ENCODE results near the gene GP1BA. TPM values are rescaled to one million over a fixed set of nuclear protein-coding genes. Genes with fewer than 3 reads are reported as not detected.

Gene GP1BA
- total RNA-seq, 1 experiment from 2014 or later, result not detected

DNA sequence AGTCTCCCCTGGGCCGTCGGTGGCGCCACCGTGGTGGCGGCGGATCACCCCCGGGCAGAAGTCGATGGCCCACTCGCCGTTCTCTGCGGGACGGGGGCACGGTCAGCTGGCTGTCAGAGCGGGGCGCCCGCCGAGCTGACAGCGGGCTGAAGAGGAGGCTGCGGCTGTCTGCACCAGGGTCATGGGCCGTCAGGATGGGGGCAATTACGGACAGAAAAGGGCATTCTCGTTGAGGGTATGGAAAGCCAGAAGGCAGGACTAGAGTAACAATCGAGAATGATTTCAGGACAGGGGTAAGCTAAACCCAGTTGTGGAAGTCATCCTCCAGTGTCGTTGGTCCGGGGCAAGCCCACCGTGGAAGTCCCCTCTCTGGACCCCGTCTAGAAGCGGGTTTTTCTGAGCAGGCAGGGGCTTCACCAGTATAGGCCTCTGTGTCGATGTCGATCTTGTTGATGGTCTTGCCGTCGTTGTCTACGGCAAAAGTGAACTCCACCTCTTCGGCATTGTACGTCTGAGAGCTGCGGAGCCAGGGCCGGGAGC, 30.9 kb upstream of the GP1BA start:
- no peak overlapping the region for H3K4me3 Mint-ChIP-seq (ENCODE audit: unreplicated experiment)
- ChIA-PET CTCF (interaction anchor here (0.6 to 4.2 kb wide), 9 partner anchors 12 to 191 kb away, joined by 3 to 38 read pairs (median 3); partner anchors contain the start of gene ARRB2), POLR2A (interaction anchor here (1.0 to 4.5 kb wide), 3 partner anchors 10 to 169 kb away, joined by 4 to 25 read pairs (median 4); partner anchors contain the start of gene GLTPD2)
- peaks cover 17% of the 10 kb centered on the region for H3K4me1 Mint-ChIP-seq (ENCODE audit: insufficient read depth, unreplicated experiment)
- no peaks in the 10 kb centered on the region for H3K9me3 Mint-ChIP-seq (ENCODE audit: unreplicated experiment)
- H3K27ac Mint-ChIP-seq (ENCODE audit: low read depth, unreplicated experiment), result no peak overlapping the region
- H3K36me3 Mint-ChIP-seq (ENCODE audit: insufficient read depth, unreplicated experiment), result peaks cover 61% of the 10 kb centered on the region
- DNase-seq (ENCODE audit: unreplicated experiment), result no peak
- H3K27me3 Mint-ChIP-seq (ENCODE audit: insufficient read depth, unreplicated experiment), result no peaks in the 10 kb centered on the region
- TF ChIP-seq CTCF (IDR thresholded peaks at IDR 0.05; ENCODE audit: unreplicated experiment), result no peak
- intact Hi-C loops (cut with micrococcal nuclease), result loop anchor here (5.0 to 10.0 kb wide), 2 partner anchors 334 to 1534 kb away; partner anchors contain the start of gene AIPL1
- BruUV-seq (replicated peaks), result no TSS peak

- ChIA-PET POLR2A (interaction anchor here (1.0 to 4.5 kb wide), 3 partner anchors 10 to 170 kb away, joined by 4 to 25 read pairs (median 4); partner anchors contain the start of gene GLTPD2), CTCF (interaction anchor here (0.6 to 4.2 kb wide), 13 partner anchors 12 to 192 kb away, joined by 3 to 38 read pairs (median 3); partner anchors contain the start of genes ARRB2 and MED11)
- intact Hi-C loops (cut with micrococcal nuclease), result loop anchor here (5.0 to 10.0 kb wide), 2 partner anchors 334 to 1533 kb away; partner anchors contain the start of gene AIPL1
- Mint-ChIP-seq H3K36me3 (ENCODE audit: insufficient read depth, unreplicated experiment) (peaks cover 54% of the 10 kb centered on the region), H3K4me1 (ENCODE audit: insufficient read depth, unreplicated experiment) (peaks cover 17% of the 10 kb centered on the region), H3K4me3 (ENCODE audit: unreplicated experiment) (no peak overlapping the region), H3K27ac (ENCODE audit: low read depth, unreplicated experiment) (no peak overlapping the region), H3K27me3 (ENCODE audit: insufficient read depth, unreplicated experiment) (no peaks in the 10 kb centered on the region), H3K9me3 (ENCODE audit: unreplicated experiment) (no peaks in the 10 kb centered on the region)
- TF ChIP-seq CTCF (IDR thresholded peaks at IDR 0.05; ENCODE audit: unreplicated experiment), result no peak
- no peak for DNase-seq (ENCODE audit: unreplicated experiment)
- BruUV-seq (replicated peaks), result no TSS peak
These were observed 30.3 kb upstream of the GP1BA start for GRCh38 chr17:4901648-4902344.

- ChIA-PET POLR2A (interaction anchor here (0.8 to 4.5 kb wide), 4 partner anchors 38 to 163 kb away, joined by 3 to 25 read pairs (median 6); partner anchors contain the start of genes CXCL16, GLTPD2, PFN1 and RNF167), CTCF (interaction anchor here (0.6 to 4.2 kb wide), 13 partner anchors 13 to 193 kb away, joined by 3 to 38 read pairs (median 3); partner anchors contain the start of gene MED11)
- H3K27ac Mint-ChIP-seq (ENCODE audit: low read depth, unreplicated experiment), result no peak overlapping the region
These were observed 29.5 kb upstream of the GP1BA start for GRCh38 chr17:4902540-4902939.

More at GRCh38 chr17:4902540-4902939, 29.5 kb upstream of the GP1BA start:
- Mint-ChIP-seq H3K4me1 (ENCODE audit: insufficient read depth, unreplicated experiment) (peaks cover 17% of the 10 kb centered on the region), H3K27me3 (ENCODE audit: insufficient read depth, unreplicated experiment) (no peaks in the 10 kb centered on the region), H3K4me3 (ENCODE audit: unreplicated experiment) (no peak overlapping the region), H3K9me3 (ENCODE audit: unreplicated experiment) (no peaks in the 10 kb centered on the region), H3K36me3 (ENCODE audit: insufficient read depth, unreplicated experiment) (peaks cover 47% of the 10 kb centered on the region)
- intact Hi-C loops (cut with micrococcal nuclease), result loop anchor here (5.0 to 10.0 kb wide), 2 partner anchors 335 to 1532 kb away; partner anchors contain the start of gene AIPL1
- no peak for TF ChIP-seq CTCF (IDR thresholded peaks at IDR 0.05; ENCODE audit: unreplicated experiment)
- no TSS peak for BruUV-seq (replicated peaks)
- no peak for DNase-seq (ENCODE audit: unreplicated experiment)

Measured in MCF 10A (cell line).